ENCODE measurements around the gene DLG2. TPM values are rescaled to one million over a fixed set of nuclear protein-coding genes. Genes with fewer than 3 reads are reported as not detected.
"Not testable (repeated sequence)": the region's sequence is repeated elsewhere in the genome, so short reads cannot be mapped to it uniquely, and the experiment has no call there.

The DLG2 gene
- total RNA-seq, 2 experiments from 2014 or later, result 1.7 to 2.1 TPM

DNA sequence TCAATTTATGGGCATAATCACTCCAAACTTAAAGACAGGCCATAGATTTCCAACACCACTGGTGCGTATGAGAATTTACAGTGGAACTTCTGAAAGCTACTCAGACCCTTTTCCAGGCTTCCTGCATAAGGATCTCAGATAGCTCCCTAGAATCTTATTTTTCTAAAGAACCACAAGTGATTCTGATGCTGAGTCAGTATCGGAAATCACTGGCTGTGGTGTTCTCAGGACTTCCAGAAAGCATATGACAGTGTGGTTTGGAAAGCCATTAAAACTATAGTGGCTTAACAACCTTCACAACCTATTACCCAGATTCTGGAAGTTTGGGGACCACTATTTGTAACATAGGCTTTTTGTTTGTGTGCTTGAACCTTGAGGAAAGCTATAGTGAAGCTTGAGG is 756.0 kb downstream of the DLG2 start:
- DNase-seq, result no peak
- POLR2A ChIA-PET, result no interaction called here
- Mint-ChIP-seq H3K4me1 (no peaks in the 10 kb centered on the region), H3K27me3 (no peaks in the 10 kb centered on the region), H3K4me3 (no peak overlapping the region), H3K9me3 (ENCODE audit: low read depth) (peaks cover 23% of the 10 kb centered on the region), H3K36me3 (ENCODE audit: low read depth) (no peaks in the 10 kb centered on the region), H3K27ac (no peak overlapping the region)
- CTCF ChIA-PET, result no interaction called here
- intact Hi-C loops (cut with DNase I, micrococcal nuclease), result no loop called here
- no peak for ATAC-seq

DNA sequence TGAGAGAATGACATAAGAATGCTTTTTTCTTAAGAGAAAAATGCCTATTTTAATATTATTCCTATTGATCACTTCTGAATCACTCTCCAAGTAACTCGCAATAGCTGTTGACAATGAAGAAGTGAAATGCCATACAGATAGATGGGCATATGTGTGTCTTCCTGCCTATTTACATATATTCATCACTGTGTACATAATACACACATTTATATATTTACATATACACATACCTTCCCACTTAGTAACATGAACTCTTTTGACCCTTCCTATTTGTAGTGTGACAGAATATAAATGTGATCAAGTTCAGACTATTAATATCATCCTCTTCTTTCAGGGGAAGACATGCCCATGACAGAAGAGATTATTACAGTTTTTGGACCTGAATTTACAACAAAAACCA is 756.7 kb downstream of the DLG2 start:
- H3K4me1 Mint-ChIP-seq, result no peaks in the 10 kb centered on the region
- POLR2A ChIA-PET, result no interaction called here
- no peaks in the 10 kb centered on the region for H3K27me3 Mint-ChIP-seq
- no peaks in the 10 kb centered on the region for H3K36me3 Mint-ChIP-seq (ENCODE audit: low read depth)
- ATAC-seq (no peak), DNase-seq (no peak)
- no peak overlapping the region for H3K4me3 Mint-ChIP-seq
- CTCF ChIA-PET, result no interaction called here
- H3K27ac Mint-ChIP-seq, result no peak overlapping the region
- intact Hi-C loops (cut with DNase I, micrococcal nuclease), result no loop called here
- H3K9me3 Mint-ChIP-seq (ENCODE audit: low read depth), result peaks cover 24% of the 10 kb centered on the region

DNA sequence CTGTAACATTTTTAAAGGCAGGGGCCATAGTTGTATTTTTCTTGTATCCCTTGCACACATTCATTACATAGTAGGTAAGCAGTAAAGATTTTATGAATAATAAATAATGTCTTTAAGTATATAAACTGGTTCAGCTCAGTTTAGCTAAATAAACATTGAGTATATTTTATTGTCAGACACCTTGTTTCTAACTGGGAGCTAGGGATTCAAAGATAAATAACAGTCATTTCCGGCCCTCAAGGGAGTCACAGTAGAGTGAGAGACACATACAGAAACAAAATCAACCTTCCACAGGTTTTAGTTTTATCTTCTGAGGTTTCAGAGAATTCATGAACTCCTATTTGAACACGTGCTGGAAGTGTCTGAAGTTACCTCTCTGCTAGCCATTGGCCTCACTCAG is 760.2 kb downstream of the DLG2 start:
- CTCF ChIA-PET, result no interaction called here
- DNase-seq, result no peak
- Mint-ChIP-seq H3K27ac (no peak overlapping the region), H3K27me3 (no peaks in the 10 kb centered on the region), H3K9me3 (ENCODE audit: low read depth) (peaks cover 18% of the 10 kb centered on the region), H3K36me3 (ENCODE audit: low read depth) (no peaks in the 10 kb centered on the region), H3K4me1 (no peaks in the 10 kb centered on the region), H3K4me3 (no peak overlapping the region)
- no peak for ATAC-seq
- POLR2A ChIA-PET, result no interaction called here
- intact Hi-C loops (cut with DNase I, micrococcal nuclease), result no loop called here

DNA sequence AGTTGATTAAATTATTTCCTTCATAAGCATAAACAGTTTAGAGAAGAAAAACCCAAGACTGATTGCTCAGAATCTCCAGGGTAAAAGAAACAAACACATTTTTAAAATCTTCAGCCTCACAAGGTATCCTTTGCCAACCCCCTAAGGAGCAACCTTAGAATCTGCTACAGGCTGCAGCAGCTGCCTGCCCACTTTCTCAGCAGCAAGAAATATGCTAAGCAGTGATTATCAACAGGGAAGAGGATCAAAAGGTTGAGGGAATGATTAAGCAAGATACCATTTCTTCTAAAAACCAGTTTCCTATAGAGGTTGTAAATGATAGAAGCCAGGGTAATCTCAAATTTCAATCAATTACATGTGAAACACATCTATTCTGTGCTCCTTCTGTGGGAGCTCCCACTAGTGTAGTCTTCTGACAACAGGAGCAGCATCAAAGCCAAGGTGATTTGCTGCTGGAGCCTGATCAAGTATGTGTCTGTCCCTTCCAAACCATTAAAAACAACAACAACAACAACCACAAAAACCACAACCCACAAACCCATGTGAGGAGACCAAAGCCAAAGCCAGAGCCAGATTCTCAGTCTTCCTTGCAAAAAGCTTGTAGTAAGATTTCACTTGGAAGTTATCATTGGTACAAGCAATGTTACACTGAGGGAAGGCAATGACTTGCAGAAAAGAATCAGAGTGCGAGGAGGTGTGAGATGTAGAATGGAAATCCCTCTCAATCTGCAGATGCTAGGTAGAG is 761.2 kb downstream of the DLG2 start:
- H3K27ac Mint-ChIP-seq, result no peak overlapping the region
- no peaks in the 10 kb centered on the region for H3K27me3 Mint-ChIP-seq
- peaks cover 15% of the 10 kb centered on the region for H3K9me3 Mint-ChIP-seq (ENCODE audit: low read depth)
- CTCF ChIA-PET, result no interaction called here
- no peak for DNase-seq
- intact Hi-C loops (cut with DNase I, micrococcal nuclease), result no loop called here
- H3K4me1 Mint-ChIP-seq, result no peaks in the 10 kb centered on the region
- H3K36me3 Mint-ChIP-seq (ENCODE audit: low read depth), result no peaks in the 10 kb centered on the region
- POLR2A ChIA-PET, result no interaction called here
- H3K4me3 Mint-ChIP-seq, result no peak overlapping the region
- ATAC-seq, result no peak

DNA sequence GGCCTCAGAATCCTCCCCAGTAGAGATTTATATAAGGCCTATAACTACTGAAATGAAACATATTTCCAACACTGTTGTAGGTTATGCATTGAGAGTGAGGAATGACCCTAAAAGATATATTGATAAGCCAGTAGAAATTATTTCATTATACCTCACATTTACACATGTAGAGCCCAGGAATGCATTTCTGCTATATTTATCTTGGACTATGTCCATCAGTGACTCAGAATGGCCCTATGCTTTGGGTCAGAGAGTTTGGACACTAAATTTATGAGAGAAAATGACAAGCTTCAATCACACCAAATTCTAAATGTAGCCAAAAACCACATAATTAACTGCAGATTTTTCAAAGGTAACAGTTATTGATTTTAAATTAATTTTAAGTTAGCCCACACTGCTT is 761.9 kb downstream of the DLG2 start:
- ChIA-PET POLR2A (no interaction called here), CTCF (no interaction called here)
- Mint-ChIP-seq H3K4me3 (no peak overlapping the region), H3K9me3 (ENCODE audit: low read depth) (peaks cover 15% of the 10 kb centered on the region), H3K4me1 (no peaks in the 10 kb centered on the region), H3K27me3 (no peaks in the 10 kb centered on the region), H3K27ac (no peak overlapping the region), H3K36me3 (ENCODE audit: low read depth) (no peaks in the 10 kb centered on the region)
- intact Hi-C loops (cut with DNase I, micrococcal nuclease), result no loop called here
- ATAC-seq (no peak), DNase-seq (no peak)

DNA sequence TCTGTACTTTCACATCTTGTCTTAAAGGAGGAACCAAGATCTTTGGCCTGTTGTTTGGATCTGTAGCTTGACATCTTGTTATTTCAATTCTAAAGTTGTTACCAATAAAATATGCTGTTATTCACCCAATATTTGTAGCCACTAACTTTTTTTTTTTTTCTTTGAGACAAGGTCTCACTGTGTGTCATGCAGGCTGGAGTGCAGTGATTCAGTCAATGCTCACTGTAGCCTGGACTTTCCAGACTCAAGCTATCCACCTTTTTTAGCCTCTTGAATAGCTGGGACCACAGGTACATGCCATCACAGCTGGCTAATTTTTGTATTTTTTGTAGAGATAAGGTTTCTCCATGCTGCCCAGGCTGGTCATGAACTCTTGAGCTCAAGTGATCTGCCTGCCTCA is 769.4 kb downstream of the DLG2 start:
- ATAC-seq (no peak), DNase-seq (no peak)
- Mint-ChIP-seq H3K9me3 (ENCODE audit: low read depth) (peaks cover 13% of the 10 kb centered on the region), H3K36me3 (ENCODE audit: low read depth) (no peaks in the 10 kb centered on the region), H3K27ac (no peak overlapping the region), H3K27me3 (no peaks in the 10 kb centered on the region), H3K4me3 (no peak overlapping the region), H3K4me1 (no peaks in the 10 kb centered on the region)
- intact Hi-C loops (cut with DNase I, micrococcal nuclease), result no loop called here
- ChIA-PET POLR2A (interaction anchor here (0.7 kb wide), 1 partner anchor 76 kb away, joined by 8 read pairs; no protein-coding TSS in a partner anchor), CTCF (interaction anchor here (0.6 to 0.8 kb wide), 2 partner anchors 10 to 293 kb away, joined by 4 read pairs; no protein-coding TSS in a partner anchor)

DNA sequence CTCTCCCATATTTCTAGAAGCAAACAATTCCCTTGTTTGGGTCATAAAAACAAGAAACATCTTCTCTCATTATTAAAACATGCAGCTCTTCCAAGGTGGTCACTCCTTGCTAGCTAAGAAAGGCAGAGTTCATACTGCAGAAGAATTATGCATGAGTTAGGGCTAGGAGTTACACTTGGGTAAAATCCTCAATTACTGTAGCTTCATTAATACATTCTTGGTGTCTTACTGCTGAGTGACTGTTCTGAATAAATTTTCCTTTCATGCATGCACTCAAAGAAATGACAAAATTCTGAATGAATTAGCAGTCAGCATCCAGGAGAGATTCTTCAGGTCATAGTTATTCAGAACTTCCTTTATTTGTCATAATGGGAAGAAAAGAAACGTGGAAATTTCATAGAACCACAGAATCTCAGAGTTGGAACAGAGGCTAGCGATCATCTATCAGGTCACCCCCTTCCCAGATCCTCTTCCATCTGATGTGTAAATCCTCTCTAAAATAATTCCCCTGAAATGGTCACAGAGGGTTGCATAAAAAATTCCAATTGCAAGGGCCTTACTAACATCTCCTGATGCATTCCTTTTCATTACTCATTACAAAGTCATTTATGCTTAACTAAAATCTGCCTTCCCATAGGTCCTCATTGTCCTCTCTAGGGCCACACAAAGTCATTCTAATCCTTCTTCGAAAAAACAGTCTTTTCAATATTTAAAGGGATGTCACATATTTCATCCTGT is 771.5 kb downstream of the DLG2 start:
- no peaks in the 10 kb centered on the region for H3K36me3 Mint-ChIP-seq (ENCODE audit: low read depth)
- CTCF ChIA-PET, result interaction anchor here (0.6 kb wide), 1 partner anchor 365 kb away, joined by 3 read pairs; no protein-coding TSS in a partner anchor
- intact Hi-C loops (cut with DNase I, micrococcal nuclease), result no loop called here

DNA sequence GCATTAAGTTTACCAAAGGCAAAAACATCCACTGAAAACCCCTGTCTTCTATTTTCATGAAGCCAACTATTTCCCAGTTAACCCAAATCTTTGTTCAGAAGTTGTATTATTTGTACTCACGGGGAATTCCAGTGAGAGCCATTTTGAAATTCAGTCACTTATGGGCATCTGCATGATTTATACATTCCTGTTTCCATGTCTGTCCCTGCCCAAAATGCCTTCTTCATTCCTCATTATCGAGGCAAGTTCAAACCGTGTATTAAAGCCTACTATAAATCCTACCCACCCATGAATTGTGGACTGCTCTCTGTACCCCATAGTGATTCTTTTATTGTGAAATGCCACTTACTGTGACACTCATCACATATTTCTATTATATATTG is 772.7 kb downstream of the DLG2 start:
- POLR2A ChIA-PET, result no interaction called here
- DNase-seq (no peak), ATAC-seq (no peak)
- intact Hi-C loops (cut with DNase I, micrococcal nuclease), result no loop called here
- H3K4me1 Mint-ChIP-seq, result no peaks in the 10 kb centered on the region
- peaks cover 15% of the 10 kb centered on the region for H3K9me3 Mint-ChIP-seq (ENCODE audit: low read depth)
- H3K27me3 Mint-ChIP-seq, result no peaks in the 10 kb centered on the region
- H3K27ac Mint-ChIP-seq, result no peak overlapping the region
- H3K36me3 Mint-ChIP-seq (ENCODE audit: low read depth), result no peaks in the 10 kb centered on the region
- CTCF ChIA-PET, result interaction anchor here (0.8 kb wide), 1 partner anchor 68 kb away, joined by 3 read pairs; no protein-coding TSS in a partner anchor
- H3K4me3 Mint-ChIP-seq, result no peak overlapping the region

More for the DNA sequence above, 771.5 kb downstream of the DLG2 start:
- POLR2A ChIA-PET, result no interaction called here
- Mint-ChIP-seq H3K4me1 (no peaks in the 10 kb centered on the region), H3K27ac (no peak overlapping the region), H3K4me3 (no peak overlapping the region), H3K9me3 (ENCODE audit: low read depth) (peaks cover 15% of the 10 kb centered on the region), H3K27me3 (no peaks in the 10 kb centered on the region)
- no peak for ATAC-seq
- DNase-seq, result no peak

DNA sequence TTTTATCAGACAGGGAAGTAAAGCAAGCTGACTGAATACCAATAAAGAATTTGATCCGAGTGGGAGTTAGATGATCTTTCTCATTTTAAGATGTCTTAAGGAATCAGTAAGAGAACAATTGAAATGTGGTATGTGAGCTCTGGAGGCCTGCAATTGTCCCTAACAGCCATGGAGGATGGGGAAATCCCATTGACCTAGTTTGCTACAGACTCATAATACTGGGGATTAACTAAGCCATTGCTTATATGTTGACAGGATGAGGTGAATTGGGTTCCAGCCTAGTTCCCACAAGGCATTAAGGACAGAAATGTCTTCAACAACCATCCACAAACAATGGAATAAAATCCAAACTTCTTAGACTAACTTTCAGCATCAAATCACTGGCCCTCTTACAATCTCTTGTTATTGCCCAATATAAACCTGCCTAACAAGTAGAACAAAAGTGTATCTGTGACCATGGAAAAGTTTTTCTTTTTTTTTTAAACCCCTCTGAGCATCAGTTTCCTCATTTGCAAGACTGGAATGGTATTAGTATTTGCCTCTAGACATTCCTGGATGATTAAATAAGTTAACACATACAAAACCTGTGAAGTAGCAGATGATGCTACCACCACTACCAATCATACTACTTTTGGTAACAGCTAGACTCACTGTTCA is 773.2 kb downstream of the DLG2 start:
- H3K9me3 Mint-ChIP-seq (ENCODE audit: low read depth), result peaks cover 18% of the 10 kb centered on the region
- intact Hi-C loops (cut with DNase I, micrococcal nuclease), result no loop called here
- H3K4me3 Mint-ChIP-seq, result no peak overlapping the region
- ChIA-PET POLR2A (no interaction called here), CTCF (interaction anchor here (0.7 to 0.8 kb wide), 2 partner anchors 17 to 69 kb away, joined by 3 read pairs; no protein-coding TSS in a partner anchor)
- H3K36me3 Mint-ChIP-seq (ENCODE audit: low read depth), result no peaks in the 10 kb centered on the region
- no peaks in the 10 kb centered on the region for H3K27me3 Mint-ChIP-seq
- no peak for DNase-seq
- no peak overlapping the region for H3K27ac Mint-ChIP-seq
- H3K4me1 Mint-ChIP-seq, result no peaks in the 10 kb centered on the region
- ATAC-seq, result no peak

DNA sequence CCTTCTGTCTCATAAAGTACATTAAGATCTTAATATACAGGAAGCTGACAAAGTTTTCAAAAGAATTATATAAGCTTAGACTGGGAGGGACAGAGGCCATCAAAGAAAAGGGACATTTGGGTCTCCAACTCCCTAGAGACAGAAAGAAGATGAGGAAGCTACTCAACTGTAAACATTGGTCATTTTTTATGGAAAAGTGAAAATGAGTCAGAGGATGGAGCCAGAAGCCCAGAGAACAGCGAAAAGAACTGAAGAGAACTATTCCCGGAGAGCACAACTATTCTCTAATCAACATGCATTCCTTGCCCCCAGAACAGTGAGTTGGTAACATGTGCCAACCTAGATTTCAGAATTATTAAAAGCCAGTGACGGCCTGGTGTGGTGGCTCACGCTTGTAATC is 779.3 kb downstream of the DLG2 start:
- ATAC-seq, result no peak
- ChIA-PET POLR2A (no interaction called here), CTCF (interaction anchor here (1.3 kb wide), 1 partner anchor 10 kb away, joined by 4 read pairs; no protein-coding TSS in a partner anchor)
- H3K9me3 Mint-ChIP-seq (ENCODE audit: low read depth), result peaks cover 15% of the 10 kb centered on the region
- H3K27ac Mint-ChIP-seq, result no peak overlapping the region
- H3K4me1 Mint-ChIP-seq, result no peaks in the 10 kb centered on the region
- H3K27me3 Mint-ChIP-seq, result no peaks in the 10 kb centered on the region
- no peak overlapping the region for H3K4me3 Mint-ChIP-seq
- DNase-seq, result no peak
- no peaks in the 10 kb centered on the region for H3K36me3 Mint-ChIP-seq (ENCODE audit: low read depth)
- intact Hi-C loops (cut with DNase I, micrococcal nuclease), result no loop called here

DNA sequence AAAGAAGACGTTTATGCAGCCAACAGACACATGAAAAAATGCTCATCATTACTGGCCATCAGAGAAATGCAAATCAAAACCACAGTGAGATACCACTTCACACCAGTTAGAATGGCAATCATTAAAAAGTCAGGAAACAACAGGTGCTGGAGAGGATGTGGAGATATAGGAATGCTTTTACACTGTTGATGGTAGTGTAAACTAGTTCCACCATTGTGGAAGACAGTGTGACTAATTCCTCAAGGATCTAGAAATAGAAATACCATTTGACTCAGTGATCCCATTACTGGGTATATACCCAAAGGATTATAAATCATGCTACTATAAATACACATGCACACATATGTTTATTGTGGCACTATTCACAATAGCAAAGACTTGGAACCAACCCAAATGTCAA is 786.9 kb downstream of the DLG2 start:
- H3K27me3 Mint-ChIP-seq; ATAC-seq; H3K27ac Mint-ChIP-seq; CTCF ChIA-PET; intact Hi-C loops (cut with DNase I, micrococcal nuclease); POLR2A ChIA-PET; H3K4me3 Mint-ChIP-seq; H3K36me3 Mint-ChIP-seq (ENCODE audit: low read depth); H3K4me1 Mint-ChIP-seq; DNase-seq: not testable (repeated sequence)
- H3K9me3 Mint-ChIP-seq (ENCODE audit: low read depth), result peaks cover 13% of the 10 kb centered on the region
